Tibial artery (tissue), 4 donors: ENCODE measurements around the gene TTC24.

Experiments used
- DNase-seq, 2 donors: peaks; one replicate each; pipeline ENCODE4 v3.0.0-alpha.2; 2019
- H3K27ac ChIP-seq, 2 donors: fragments of 200-600 bp; sonication (generic) in 1 of 2; 1 replicate in 1 of 2; 2 replicates in 1 of 2; pipeline ENCODE4 v1.5.1; 2018 to 2019; ENCODE audit warnings: mild to moderate bottlenecking in 1 of 2
- H3K27me3 ChIP-seq, 2 donors: fragments of 200-600 bp; sonication (generic) in 1 of 2; one replicate each; pipeline versions ENCODE4 v1.5.1 to v1.6.0; 2016 to 2019
- H3K36me3 ChIP-seq, 3 donors: fragments of 200-600 bp; sonication (generic) in 2 of 3; one replicate each; pipeline ENCODE4 v1.5.1; 2016 to 2019; ENCODE audit warnings: mild to moderate bottlenecking in 2 of 3
- H3K4me1 ChIP-seq, 4 donors: fragments of 200-600 bp; sonication (generic) in 2 of 4; 1 replicate in 3 of 4; 2 replicates in 1 of 4; pipeline ENCODE4 v1.5.1; 2016 to 2019
- H3K4me3 ChIP-seq, 2 donors: fragments of 200-600 bp; sonication (generic) in 1 of 2; 1 replicate in 1 of 2; 2 replicates in 1 of 2; pipeline ENCODE4 v1.5.1; 2018 to 2019; ENCODE audit warnings: mild to moderate bottlenecking in 2 of 2
- H3K9me3 ChIP-seq, 3 donors: fragments of 200-600 bp; sonication (generic) in 1 of 3; one replicate each; pipeline ENCODE4 v1.5.1; 2016 to 2019
- CTCF ChIP-seq, 2 experiments: fragments of 200-600 bp in 1 of 2; fragments of 450-650 bp in 1 of 2; IDR thresholded peaks; one replicate each; pipeline ENCODE4 v1.5.1; 2017 to 2019; ENCODE audit warnings: antibody characterized with exemption in 2 of 2, mild to moderate bottlenecking in 1 of 2, moderate library complexity in 1 of 2
- intact Hi-C: fragments of 100-400 bp; cut with DNase I; formaldehyde crosslinking; loops from one replicate; pipeline ENCODE4 v1.15.0; 2023; ENCODE audit warnings: low total_unique reads

TTC24 gene

GRCh38 chr1:156537027-156537426 is 42.5 kb upstream of the TTC24 start:
- Histone ChIP-seq H3K36me3 (no peaks in the 10 kb centered on the region), H3K4me3 (no peak overlapping the region), H3K9me3 (no peaks in the 10 kb centered on the region), H3K27ac (no peak overlapping the region), H3K27me3 (no peaks in the 10 kb centered on the region), H3K4me1 (no peaks in the 10 kb centered on the region)
- no peak for TF ChIP-seq CTCF (IDR thresholded peaks at IDR 0.05)
- intact Hi-C loops, result no loop called here
- DNase-seq, result no peak

GRCh38 chr1:156538711-156539440 is 40.6 kb upstream of the TTC24 start:
- Histone ChIP-seq H3K27me3 (no peaks in the 10 kb centered on the region), H3K27ac (no peak overlapping the region), H3K4me1 (no peaks in the 10 kb centered on the region), H3K9me3 (no peaks in the 10 kb centered on the region), H3K4me3 (no peak overlapping the region), H3K36me3 (no peaks in the 10 kb centered on the region)
- no peak for DNase-seq
- no peak for TF ChIP-seq CTCF (IDR thresholded peaks at IDR 0.05)
- intact Hi-C loops, result no loop called here

GRCh38 chr1:156539818-156540355 is 39.6 kb upstream of the TTC24 start:
- no peak overlapping the region for H3K27ac ChIP-seq
- TF ChIP-seq CTCF (IDR thresholded peaks at IDR 0.05), result no peak
- no peak overlapping the region for H3K4me3 ChIP-seq
- no peaks in the 10 kb centered on the region for H3K27me3 ChIP-seq
- no peak for DNase-seq
- no peaks in the 10 kb centered on the region for H3K9me3 ChIP-seq
- no peaks in the 10 kb centered on the region for H3K36me3 ChIP-seq
- intact Hi-C loops, result no loop called here
- no peaks in the 10 kb centered on the region for H3K4me1 ChIP-seq

GRCh38 chr1:156540955-156541354 is 38.6 kb upstream of the TTC24 start:
- TF ChIP-seq CTCF (IDR thresholded peaks at IDR 0.05), result no peak
- no peak overlapping the region for H3K4me3 ChIP-seq
- no peak overlapping the region for H3K27ac ChIP-seq
- no peaks in the 10 kb centered on the region for H3K4me1 ChIP-seq
- no peaks in the 10 kb centered on the region for H3K27me3 ChIP-seq
- intact Hi-C loops, result no loop called here
- DNase-seq, result no peak
- H3K9me3 ChIP-seq, result no peaks in the 10 kb centered on the region
- no peaks in the 10 kb centered on the region for H3K36me3 ChIP-seq

- DNase-seq, result peak in 1 of 2 donors; percentile 21
- intact Hi-C loops, result no loop called here
- H3K9me3 ChIP-seq, result no peaks in the 10 kb centered on the region
- H3K27me3 ChIP-seq, result no peaks in the 10 kb centered on the region
- H3K4me1 ChIP-seq, result no peaks in the 10 kb centered on the region
- no peak for TF ChIP-seq CTCF (IDR thresholded peaks at IDR 0.05)
- H3K36me3 ChIP-seq, result no peaks in the 10 kb centered on the region
- H3K4me3 ChIP-seq, result no peak overlapping the region
- no peak overlapping the region for H3K27ac ChIP-seq
Measured at GRCh38 chr1:156543066-156543465, 36.5 kb upstream of the TTC24 start.
